ENCODE measurements around the gene RALGPS1.
A peak's percentile ranks its signal among the peaks of the same experiment; 100 is the strongest.

RALGPS1 gene

GRCh38 chr9:126907058-126907457 lies 7.5 kb upstream of the RALGPS1 start:
- no peak for DNase-seq

DNA sequence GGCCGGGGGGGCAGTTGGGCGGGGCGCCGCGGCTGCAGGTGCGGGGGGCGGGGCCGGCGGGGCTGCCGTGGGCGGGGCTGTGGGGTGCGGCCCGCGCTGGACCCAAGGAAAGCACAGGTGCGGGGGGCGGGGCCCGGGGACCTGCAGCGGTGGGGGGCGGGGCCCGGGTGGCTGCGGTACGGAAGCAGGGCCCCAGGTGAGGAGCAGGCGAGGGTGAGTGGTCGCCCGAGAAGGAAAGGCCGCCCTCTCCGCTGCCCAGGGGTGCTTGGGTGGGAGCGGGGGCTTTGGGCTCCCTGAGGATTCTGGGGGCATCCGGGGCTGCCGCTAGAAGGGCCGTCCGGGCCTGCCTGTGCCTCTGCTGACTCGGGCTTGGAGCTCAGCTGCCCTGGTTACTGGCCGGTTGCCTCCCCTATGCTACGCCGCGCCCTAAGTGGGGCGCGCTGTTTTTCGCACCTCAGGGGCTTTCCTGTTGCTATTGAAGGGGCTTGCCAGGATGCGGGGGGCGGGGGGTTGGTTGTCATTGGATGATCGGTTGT lies 767 bp downstream of the RALGPS1 start:
- peak; percentile 40 for DNase-seq

- no peak for DNase-seq
Observed at GRCh38 chr9:126915846-126916543, 1.4 kb downstream of the RALGPS1 start.

DNA sequence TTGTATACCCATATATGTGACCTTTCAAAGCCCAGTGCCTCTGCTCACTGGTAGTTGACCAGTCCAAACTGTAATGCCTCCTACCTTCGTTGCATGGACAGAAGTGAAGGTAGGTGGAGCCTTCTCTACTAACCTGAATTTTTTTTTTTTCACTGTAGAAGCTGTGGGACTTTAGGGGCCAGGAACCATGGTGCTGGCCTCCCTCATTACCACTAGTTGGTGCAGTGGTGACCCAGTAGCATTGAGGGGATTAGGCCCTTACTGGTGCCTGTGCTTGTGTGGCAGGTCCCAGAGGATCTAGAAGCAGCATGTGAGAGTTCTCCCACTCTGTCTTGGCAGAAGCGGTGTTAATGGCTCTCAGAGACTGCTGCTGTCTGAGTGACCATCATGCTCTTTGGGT lies 2.3 kb downstream of the RALGPS1 start:
- no peak for DNase-seq

DNA sequence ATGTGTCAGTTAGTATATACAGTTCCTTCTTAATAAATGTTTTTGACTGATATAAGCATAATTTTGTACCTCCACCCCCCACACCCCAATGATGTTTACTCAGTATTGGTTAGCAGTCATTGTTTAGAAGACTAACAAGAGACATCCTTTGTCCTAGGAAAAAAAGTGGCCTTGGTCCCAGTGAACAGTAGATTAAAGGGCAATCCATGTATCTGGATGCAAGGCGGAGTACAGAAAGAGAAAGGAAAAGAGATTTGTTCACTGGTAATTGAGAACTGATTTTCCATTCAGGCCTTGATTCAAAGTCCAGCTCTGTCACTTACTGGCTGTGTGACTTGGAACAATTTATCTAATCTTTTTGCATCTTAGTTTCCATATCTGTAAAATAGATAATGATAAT lies 4.6 kb downstream of the RALGPS1 start:
- DNase-seq, result no peak

- no peak for DNase-seq
Observed at GRCh38 chr9:126925876-126926275, 11.3 kb downstream of the RALGPS1 start.

DNA sequence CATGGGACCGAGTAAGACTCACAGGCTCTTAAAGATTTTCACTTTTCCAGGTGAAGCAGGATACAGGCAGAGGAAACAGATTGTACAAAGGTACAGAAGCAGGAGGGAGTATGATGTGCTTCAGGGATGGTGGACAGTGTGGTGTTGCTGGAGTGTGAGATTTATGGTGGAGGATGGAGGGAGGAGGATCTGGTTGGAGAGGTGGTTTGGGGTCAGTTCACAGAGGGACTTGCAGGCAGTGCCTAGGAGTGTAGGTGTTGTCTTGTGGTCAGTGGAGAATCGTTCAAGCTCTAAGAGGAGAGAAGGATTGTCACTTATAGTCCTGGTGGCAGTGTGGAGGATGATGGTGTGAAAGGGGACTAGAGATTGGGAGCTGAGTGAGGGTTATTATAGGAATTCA lies 11.8 kb downstream of the RALGPS1 start:
- DNase-seq, result no peak

DNA sequence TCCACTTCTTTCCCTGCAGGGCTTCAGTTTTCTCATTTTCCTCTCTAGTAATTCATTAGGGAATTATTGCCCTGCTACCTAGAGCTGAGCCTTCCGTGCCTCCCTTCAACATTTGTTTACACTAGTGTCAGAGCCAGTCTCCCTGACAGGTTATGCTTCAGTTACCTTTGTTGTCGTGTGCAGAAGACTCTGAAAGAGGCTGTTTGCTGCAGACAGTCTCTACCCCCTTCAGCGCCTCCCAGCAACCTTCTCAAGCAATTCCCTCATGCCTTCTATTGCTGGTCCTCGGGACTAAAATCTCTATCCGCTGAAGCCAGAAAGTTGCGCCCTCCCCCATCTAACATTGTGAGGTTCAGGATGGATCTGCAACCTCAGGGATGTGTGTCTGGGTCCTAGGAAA lies 12.8 kb downstream of the RALGPS1 start:
- DNase-seq, result no peak

DNA sequence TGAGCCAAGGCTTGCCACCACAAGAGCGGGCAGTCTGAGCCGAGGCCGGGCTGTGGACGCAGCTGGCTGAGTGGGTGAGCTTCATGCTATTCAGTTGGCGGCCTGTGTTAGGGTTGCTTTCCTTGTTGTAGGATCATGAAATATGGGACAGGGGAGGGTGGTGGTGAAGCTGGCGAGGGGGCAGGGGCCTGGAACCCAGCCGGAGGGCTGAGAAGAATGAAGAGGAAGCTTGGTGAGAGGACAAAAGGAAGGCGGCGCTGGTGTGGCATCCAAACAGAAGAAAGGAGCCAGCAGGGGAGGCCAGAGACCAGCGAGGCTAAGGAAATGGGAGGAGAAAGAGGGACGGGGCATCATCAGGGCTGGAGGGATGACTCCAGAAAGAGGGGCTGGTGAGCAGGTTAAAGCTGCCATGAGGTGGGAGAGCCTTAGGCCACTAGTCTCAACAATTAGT lies 18.3 kb downstream of the RALGPS1 start:
- no peak for DNase-seq

GRCh38 chr9:126933334-126933980 lies 18.9 kb downstream of the RALGPS1 start:
- DNase-seq, result no peak

DNA sequence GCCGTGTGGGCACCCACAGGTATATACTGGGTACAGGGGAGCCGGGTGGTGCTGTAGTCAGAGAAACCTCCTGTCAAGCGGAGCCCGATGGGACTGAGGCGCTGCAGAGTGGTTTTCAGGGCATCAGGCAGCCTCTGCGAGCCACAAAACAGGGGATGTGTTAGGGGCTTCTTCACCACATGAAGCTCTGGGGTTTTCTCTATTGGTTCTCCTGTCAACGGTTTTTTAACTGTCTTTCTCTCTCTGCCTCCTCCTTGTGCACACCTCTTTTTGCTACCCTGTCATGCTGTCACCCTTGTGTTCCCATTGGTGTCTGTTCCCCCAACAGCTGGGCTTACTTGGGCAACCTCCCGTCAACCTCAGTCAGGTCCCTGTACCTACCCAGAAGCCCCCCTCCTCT lies 19.9 kb downstream of the RALGPS1 start:
- DNase-seq, result no peak

GRCh38 chr9:126935630-126936029 lies 21.0 kb downstream of the RALGPS1 start:
- no peak for DNase-seq

DNA sequence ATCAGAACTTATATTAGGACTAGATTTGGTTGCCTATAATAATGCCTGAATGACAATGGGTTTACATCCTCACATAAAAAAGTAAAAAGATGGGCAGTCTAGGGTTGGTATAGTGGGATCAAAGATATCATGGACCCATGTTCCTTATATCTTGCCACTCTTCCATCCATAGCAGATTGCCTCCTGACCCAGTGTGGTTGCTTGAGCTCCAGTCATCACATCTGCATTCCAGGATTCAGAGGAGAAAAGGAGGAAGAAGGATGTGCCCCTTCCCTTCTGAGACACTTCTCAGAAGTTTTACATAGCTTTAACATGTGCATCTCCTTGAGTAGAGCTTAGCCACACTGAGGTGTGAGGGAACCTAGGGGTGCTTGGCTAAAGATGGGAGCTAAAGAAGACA lies 22.9 kb downstream of the RALGPS1 start:
- DNase-seq, result no peak

DNA sequence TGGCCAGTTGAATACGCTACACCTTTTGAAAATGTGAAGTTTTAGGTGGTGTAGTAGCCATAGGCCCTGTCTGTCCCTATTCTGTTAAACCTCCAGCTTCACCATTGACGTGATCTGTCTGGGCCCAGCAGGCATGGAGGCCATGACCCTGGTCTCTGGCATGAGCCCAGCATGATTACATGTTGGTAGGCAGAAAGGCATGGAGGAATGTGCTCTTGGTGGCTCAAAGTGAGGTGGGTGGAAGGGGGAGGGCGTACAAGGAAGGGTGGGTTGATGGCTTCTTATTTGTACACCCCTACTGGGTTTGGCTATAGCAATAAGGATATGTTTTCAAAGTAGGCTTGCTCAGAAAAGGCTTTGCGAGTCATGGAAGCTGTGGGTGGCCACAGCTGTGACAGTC lies 23.7 kb downstream of the RALGPS1 start:
- no peak for DNase-seq

DNA sequence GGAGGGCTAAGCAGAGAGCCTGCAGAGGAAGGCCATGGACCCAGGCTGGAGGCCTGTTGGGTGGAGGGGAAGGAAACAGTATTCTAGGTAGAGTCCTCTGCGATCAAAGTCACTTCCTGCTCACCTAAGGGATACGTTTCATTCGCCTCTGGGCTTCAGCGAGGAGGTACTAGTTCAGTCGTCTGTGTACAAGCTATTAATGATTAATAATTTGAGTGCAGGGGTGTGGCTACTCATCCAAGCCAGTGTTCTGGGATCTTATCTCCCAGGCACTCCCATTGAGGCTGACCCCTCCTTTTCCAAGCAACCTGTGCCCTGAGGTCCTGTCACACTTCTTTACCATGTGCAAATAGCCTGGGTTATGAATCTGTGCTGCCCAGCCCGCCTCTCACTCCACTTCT lies 25.2 kb downstream of the RALGPS1 start:
- no peak for DNase-seq

GRCh38 chr9:126942399-126942798 lies 27.8 kb downstream of the RALGPS1 start:
- no peak for DNase-seq

DNA sequence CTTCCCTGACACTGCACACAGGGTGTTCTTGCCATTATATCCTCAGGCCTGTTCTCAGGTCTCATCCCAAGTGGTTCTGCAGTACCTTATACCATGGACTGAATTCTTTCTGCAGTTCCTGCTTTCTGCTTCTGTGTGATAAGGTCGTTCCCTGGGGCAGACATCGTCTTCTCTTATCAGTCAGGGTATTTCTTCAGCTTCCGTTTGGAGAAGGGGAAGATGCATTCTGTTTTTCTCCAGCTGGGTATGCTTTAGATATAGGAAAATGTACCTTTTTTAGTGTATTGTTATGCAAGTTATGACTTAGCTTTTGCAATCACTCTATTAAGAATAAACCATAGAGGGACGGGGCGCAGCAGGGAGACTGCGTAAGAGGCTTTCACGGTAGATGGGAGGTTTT lies 31.1 kb downstream of the RALGPS1 start:
- DNase-seq, result no peak

DNA sequence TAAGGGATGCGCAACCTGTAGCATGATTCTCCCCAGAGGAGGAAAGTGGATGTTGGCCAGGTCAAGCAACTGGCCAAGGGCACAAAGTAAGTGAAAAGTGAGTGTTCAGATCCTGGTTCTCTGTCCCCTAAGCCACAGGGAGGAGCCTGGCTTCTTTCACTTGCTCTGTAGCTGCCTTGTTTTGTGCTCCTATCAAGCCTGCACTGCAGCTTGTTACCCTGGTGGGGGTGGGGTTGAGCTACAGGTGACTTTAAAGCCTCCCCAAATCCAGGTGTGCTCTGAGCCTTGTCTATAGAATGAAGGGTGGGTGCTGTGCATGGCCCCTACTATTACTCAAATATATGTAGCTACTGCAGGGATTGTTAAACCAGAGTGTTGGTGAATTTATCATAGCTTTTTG lies 32.9 kb downstream of the RALGPS1 start:
- DNase-seq, result no peak

DNA sequence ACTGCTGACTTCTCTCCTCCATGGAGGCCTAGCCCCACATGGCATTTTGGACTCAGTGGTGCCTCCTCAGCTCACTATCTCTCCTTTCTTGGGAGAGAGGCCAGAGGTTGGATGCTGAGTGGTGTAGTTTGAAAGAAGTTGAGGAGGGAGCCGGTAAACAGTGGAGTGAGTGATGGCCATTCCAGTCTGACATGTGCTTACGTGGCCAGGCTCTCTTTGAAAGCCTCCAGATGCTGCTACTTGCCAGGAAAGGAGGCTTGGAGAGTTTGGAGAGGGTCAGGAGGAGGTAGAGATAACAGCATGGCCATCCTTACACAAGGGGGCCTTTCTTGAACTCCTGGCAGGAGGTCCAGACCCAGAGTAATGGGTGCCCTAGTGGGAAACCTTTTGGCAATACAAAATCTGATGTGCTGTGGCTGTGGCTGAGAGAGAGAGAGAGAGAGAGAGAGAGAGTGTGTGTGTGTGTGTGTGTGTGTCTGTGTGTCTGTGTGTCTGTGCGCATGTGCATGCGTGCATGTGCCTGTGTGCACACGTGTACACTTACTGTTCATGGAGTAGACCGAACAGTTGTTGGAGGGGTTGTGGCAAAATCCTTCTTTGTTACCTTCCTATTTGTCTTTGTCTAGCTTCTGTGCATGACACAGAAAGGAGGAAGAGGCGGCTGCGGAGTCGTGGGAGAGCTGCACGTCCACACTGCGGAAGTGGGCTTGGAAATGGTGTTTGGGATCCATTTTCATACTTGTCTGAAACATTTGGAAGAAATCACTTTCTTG lies 37.8 kb downstream of the RALGPS1 start:
- DNase-seq, result peak; percentile 78

GRCh38 chr9:126953041-126953809 lies 38.6 kb downstream of the RALGPS1 start:
- DNase-seq, result peak; percentile 79

- no peak for DNase-seq
Observed at GRCh38 chr9:126955811-126956210, 41.2 kb downstream of the RALGPS1 start.

DNA sequence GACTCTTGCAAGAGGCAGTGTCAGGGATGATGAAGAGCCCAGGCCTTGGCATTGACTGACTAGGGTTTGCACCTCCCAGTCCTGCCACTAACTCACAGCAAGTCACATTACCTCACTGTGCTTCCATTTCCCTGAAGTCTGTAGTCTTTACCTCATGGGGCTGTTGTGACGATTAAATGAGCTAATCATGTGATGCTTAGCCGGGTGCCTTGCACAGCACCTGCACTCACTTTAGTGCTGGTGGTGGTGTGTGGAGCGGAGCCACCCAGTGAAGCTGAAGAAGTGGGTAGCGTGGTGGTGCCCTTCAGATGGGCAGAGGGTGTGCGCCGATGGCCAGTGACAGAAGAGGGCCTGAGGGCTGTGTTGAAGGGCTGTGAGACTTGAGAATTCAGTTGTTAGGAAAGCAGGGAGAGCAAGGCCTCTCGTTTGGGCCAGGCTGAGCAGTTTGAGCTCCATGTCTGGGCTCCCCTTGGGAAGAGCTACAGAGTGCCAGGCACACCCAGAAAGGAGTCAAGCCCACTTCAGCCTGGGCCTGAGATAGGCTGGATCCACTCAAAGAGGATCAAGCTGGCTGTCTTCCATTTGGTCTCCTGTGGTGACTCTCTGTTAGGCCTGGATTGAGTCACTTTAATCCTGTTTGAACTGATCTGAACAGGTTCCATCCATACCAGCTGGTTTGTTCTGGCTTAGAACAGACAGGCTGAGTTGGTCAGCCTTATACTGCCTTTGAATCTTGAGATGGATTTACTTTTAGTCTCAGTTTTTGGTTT lies 42.5 kb downstream of the RALGPS1 start:
- DNase-seq, result no peak

All from femur (tissue), 1 donor.